WERI-Rb-1 (cell line): ENCODE data around the gene BZW2.

Experiments
- DNase-seq: peaks from one replicate; pipeline ENCODE4 v3.0.0-alpha.2; 2020
- H3K27ac ChIP-seq: fragments of 250-450 bp; sonication (Bioruptor Pico); 2 replicates; pipeline ENCODE4 v1.5.1; 2020; ENCODE audit warnings: mild to moderate bottlenecking, moderate library complexity
- H3K27me3 ChIP-seq: fragments of 250-450 bp; sonication (Bioruptor Pico); 2 replicates; pipeline ENCODE4 v1.5.1; 2021; ENCODE audit warnings: mild to moderate bottlenecking, low read depth, moderate library complexity; ENCODE audit not compliant: insufficient read depth, severe bottlenecking
- H3K36me3 ChIP-seq: fragments of 250-450 bp; sonication (Bioruptor Pico); 2 replicates; pipeline ENCODE4 v1.5.1; 2020; ENCODE audit warnings: mild to moderate bottlenecking, moderate library complexity
- H3K4me3 ChIP-seq: 2 replicates; pipeline ENCODE4 v1.5.1; 2011; ENCODE audit warnings: low read depth, mild to moderate bottlenecking, control low read depth, low read length
- H3K9me3 ChIP-seq: fragments of 250-450 bp; sonication (Bioruptor Pico); 2 replicates; pipeline ENCODE4 v1.5.1; 2021; ENCODE audit warnings: mild to moderate bottlenecking, moderate library complexity; ENCODE audit not compliant: severe bottlenecking
- CTCF ChIP-seq: IDR thresholded peaks from 2 replicates; pipeline ENCODE4 v1.5.1; 2011; ENCODE audit warnings: low read depth, mild to moderate bottlenecking, control low read depth, inconsistent platforms, low read length

BZW2 gene

DNA sequence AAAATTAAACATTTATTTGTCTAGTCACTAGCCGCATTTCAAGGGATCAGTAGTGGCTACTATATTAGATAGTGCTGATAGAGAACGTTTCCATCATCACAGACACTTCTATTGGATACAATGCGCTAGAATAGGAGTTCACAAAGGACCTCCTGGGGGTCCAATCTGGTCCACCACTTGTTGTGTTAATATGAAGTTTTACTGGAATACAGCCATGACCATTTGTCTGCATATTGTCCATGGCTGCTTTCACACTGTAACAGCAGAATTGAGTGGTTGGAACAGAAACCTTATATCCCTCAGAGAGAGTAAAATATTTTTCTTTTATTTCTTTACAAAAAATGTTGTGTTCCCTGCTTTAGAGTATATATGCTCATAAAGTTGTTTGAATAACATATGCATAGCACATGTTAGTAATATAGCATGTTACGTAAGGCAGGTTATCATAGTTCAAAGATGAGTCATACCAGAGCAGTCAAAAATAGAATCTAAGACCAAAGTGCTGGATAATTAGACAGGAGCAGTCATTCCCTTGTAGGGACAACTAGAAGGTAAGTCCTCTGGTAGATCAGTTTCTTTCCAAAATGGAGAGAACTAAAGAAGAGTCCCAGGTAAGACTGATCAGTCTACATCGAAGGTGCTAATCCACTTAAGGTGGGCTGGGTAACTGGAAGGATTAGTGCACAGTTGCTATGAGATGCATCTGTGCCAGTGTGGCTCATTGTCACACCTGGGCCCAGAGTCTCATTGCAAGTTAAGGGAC lies 14.9 kb downstream of the BZW2 start:
- Histone ChIP-seq H3K9me3 (no peaks in the 10 kb centered on the region), H3K4me3 (no peak overlapping the region), H3K36me3 (peaks cover 5% of the 10 kb centered on the region), H3K27ac (no peak overlapping the region), H3K27me3 (no peaks in the 10 kb centered on the region)
- no peak for TF ChIP-seq CTCF
- no peak for DNase-seq

- Histone ChIP-seq H3K9me3 (no peaks in the 10 kb centered on the region), H3K27me3 (no peaks in the 10 kb centered on the region), H3K36me3 (peaks cover 14% of the 10 kb centered on the region), H3K27ac (no peak overlapping the region), H3K4me3 (no peak overlapping the region)
- no peak for DNase-seq
- no peak for TF ChIP-seq CTCF
These were observed 15.9 kb downstream of the BZW2 start for GRCh38 chr7:16661924-16662323.

DNA sequence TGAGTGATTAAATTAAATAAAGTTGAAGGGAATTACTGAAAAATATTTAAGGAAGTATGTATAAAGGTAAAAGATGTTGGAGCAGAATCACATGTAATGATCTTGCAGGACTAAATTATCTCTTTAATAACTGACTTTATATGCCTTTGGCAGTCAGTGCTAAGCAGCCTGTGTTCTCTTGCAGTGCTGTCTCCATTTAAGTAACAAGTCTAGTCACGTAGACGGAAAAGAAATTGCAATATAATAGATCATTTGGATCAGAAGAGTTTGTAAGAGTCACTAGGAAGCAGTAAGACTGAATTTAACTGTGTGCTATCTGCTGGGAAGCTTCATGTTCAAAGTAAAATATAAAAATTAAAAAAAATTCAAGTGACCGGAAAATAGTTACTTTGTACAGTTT lies 21.4 kb downstream of the BZW2 start:
- Histone ChIP-seq H3K36me3 (peaks cover 34% of the 10 kb centered on the region), H3K27ac (no peak overlapping the region), H3K9me3 (no peaks in the 10 kb centered on the region), H3K4me3 (no peak overlapping the region), H3K27me3 (no peaks in the 10 kb centered on the region)
- DNase-seq = no peak
- no peak for TF ChIP-seq CTCF

- no peaks in the 10 kb centered on the region for H3K9me3 ChIP-seq
- DNase-seq = no peak
- H3K27me3 ChIP-seq = no peaks in the 10 kb centered on the region
- no peak overlapping the region for H3K27ac ChIP-seq
- TF ChIP-seq CTCF = no peak
- H3K36me3 ChIP-seq = peaks cover 34% of the 10 kb centered on the region
- H3K4me3 ChIP-seq = no peak overlapping the region
These were observed 22.3 kb downstream of the BZW2 start for GRCh38 chr7:16668049-16668858.

- no peak for DNase-seq
- Histone ChIP-seq H3K4me3 (no peak overlapping the region), H3K9me3 (no peaks in the 10 kb centered on the region), H3K27ac (no peak overlapping the region), H3K27me3 (no peaks in the 10 kb centered on the region), H3K36me3 (peaks cover 37% of the 10 kb centered on the region)
- TF ChIP-seq CTCF = no peak
These were observed 23.0 kb downstream of the BZW2 start for GRCh38 chr7:16668978-16669377.
